Measurements from ENCODE around the gene ANKRD24. TPM values are rescaled to one million over a fixed set of nuclear protein-coding genes. Genes with fewer than 3 reads are reported as not detected.

The ANKRD24 gene
- total RNA-seq, 1 experiment from 2014 or later, result 2.4 TPM

DNA sequence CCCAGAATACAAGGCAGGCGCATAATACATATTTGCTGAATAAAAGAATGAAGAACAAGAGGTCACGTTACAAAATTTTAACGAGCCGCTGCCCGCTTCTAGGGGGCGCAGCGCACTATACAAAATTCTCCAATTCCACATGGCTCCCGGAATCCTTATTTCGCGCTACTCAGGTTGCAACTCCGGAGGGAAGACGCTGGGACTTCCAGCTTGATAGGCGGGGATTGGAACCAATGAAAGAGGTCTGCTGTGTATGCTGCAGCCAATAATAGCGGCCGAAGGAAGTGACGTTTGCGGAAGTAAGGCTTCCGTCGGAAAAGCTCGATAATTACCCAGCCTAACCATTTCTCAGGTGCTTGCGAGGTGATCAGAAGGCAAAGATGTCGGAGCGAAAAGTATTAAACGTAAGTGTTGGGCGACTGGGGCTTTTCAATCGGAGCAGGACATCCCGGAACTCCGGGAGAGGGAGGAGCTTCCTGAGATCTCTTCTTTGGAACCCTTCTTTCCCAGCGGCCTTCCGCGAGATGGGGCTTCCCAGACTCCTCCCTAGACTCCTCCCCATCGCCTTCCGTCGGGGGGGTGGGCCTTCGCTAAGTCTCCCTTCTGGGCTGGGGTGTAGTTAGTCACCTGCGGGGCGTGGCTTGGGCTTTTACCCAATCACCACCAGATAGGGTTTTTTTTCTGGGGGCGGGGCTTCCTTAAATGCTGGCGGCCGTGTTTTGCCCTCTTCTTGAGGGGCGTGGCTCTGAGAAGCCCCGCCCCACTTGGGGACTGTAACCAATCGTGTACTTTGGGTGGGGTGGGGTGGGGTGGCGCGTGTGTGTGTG lies 64.5 kb downstream of the ANKRD24 start, which contains the start of gene YJU2:
TSS of gene YJU2 (plus strand) at position 314 of the 827 bp plus-strand sequence. CDS start at position 381, 67 bp downstream.
- H4K91ac ChIP-seq (ENCODE audit: insufficient read length, low read depth, low read length), result no peak within 1 kb of the TSS
- peak within 1 kb of the TSS; percentile 93 for H3K9ac ChIP-seq (ENCODE audit: extremely low read depth, insufficient read length, low read length)
- H2BK120ac ChIP-seq (ENCODE audit: low read depth, low read length, poor library complexity, severe bottlenecking), result no peak within 1 kb of the TSS
- peak within 1 kb of the TSS; percentile 26 for H3T11ph ChIP-seq (ENCODE audit: low read length)
- Mint-ChIP-seq H3K36me3 (ENCODE audit: insufficient read depth in 1 of 3, low read depth in 3 of 3) (peaks cover 29 to 33% (median 32%) of the 10 kb centered on the region in 3 experiments), H3K27ac (peak within 1 kb of the TSS; percentile 99 to 100 (median 100)), H3K9me3 (peaks cover 2 to 5% of the 10 kb centered on the region in 2 experiments), H3K4me3 (peak within 1 kb of the TSS; percentile 86 to 93), H3K27me3 (ENCODE audit: low read depth) (peaks cover 10% of the 10 kb centered on the region), H3K4me1 (peaks cover 4% of the 10 kb centered on the region in 2 experiments; a peak in 2 of 4 replicates)
- H3K4me2 ChIP-seq (ENCODE audit: insufficient read depth, insufficient read length, low read length), result peak within 1 kb of the TSS; percentile 68
- no peaks in the 10 kb centered on the region for H3K27me3 ChIP-seq (ENCODE audit: insufficient read depth, low read length)
- no peak within 1 kb of the TSS for H2BK12ac ChIP-seq (ENCODE audit: insufficient read length, low read depth, low read length)
- no peak within 1 kb of the TSS for H4K8ac ChIP-seq (replicated peaks; ENCODE audit: insufficient read length, low read depth, low read length)
- H3K4ac ChIP-seq (ENCODE audit: low read depth, low read length), result no peak within 1 kb of the TSS; the same call in 1 of the 2 replicates
- no peak within 1 kb of the TSS for H2AFZ ChIP-seq (ENCODE audit: low read length)
- H3K4me1 ChIP-seq (ENCODE audit: insufficient read depth, low read length), result no peaks in the 10 kb centered on the region; the same call in 1 of the 2 replicates
- H3K79me2 ChIP-seq (ENCODE audit: insufficient read depth, low read length), result no peaks in the 10 kb centered on the region
- H4K5ac ChIP-seq (ENCODE audit: insufficient read length, low read depth, low read length), result peak within 1 kb of the TSS; percentile 79
- no CpG with 5 or more reads among the region's 45 CpGs for WGBS (ENCODE audit: extremely low coverage, insufficient read length, low lambda C conversion rate)
- DNase-seq, result peak; percentile 99
- H2AK5ac ChIP-seq (ENCODE audit: insufficient read length, low read length), result no peak within 1 kb of the TSS
- no peaks in the 10 kb centered on the region for H4K20me1 ChIP-seq (ENCODE audit: control insufficient read depth, insufficient read depth, insufficient read length)
- no peak within 1 kb of the TSS for H2BK20ac ChIP-seq (ENCODE audit: low read depth, low read length, poor library complexity, severe bottlenecking)
- peak within 1 kb of the TSS; percentile 93; the same call in 1 of the 2 replicates for H3K14ac ChIP-seq (ENCODE audit: insufficient read depth, low read length)
- H3K23ac ChIP-seq (ENCODE audit: insufficient read length, low read depth, low read length), result no peak within 1 kb of the TSS
- no peak within 1 kb of the TSS for H2BK5ac ChIP-seq (ENCODE audit: insufficient read length, low read length)
- H2BK15ac ChIP-seq (ENCODE audit: low read depth, low read length), result no peak within 1 kb of the TSS
- H3K9me3 ChIP-seq (ENCODE audit: control insufficient read depth, low read depth, low read length), result no peaks in the 10 kb centered on the region
- no peak within 1 kb of the TSS for H3K56ac ChIP-seq (ENCODE audit: insufficient read length, low read depth, low read length)
- peak within 1 kb of the TSS; percentile 93 for H3K18ac ChIP-seq (ENCODE audit: insufficient read length, low read depth, low read length)
- H3K23me2 ChIP-seq (ENCODE audit: insufficient read length, low read depth, low read length, poor library complexity, severe bottlenecking), result peaks cover 5% of the 10 kb centered on the region
- H3K79me1 ChIP-seq (ENCODE audit: insufficient read depth, low read depth, low read length, poor library complexity, severe bottlenecking), result no peaks in the 10 kb centered on the region
- peak within 1 kb of the TSS; percentile 41 for H3K27ac ChIP-seq (ENCODE audit: insufficient read length, low read depth, low read length)
- TF ChIP-seq, protein P1, sequence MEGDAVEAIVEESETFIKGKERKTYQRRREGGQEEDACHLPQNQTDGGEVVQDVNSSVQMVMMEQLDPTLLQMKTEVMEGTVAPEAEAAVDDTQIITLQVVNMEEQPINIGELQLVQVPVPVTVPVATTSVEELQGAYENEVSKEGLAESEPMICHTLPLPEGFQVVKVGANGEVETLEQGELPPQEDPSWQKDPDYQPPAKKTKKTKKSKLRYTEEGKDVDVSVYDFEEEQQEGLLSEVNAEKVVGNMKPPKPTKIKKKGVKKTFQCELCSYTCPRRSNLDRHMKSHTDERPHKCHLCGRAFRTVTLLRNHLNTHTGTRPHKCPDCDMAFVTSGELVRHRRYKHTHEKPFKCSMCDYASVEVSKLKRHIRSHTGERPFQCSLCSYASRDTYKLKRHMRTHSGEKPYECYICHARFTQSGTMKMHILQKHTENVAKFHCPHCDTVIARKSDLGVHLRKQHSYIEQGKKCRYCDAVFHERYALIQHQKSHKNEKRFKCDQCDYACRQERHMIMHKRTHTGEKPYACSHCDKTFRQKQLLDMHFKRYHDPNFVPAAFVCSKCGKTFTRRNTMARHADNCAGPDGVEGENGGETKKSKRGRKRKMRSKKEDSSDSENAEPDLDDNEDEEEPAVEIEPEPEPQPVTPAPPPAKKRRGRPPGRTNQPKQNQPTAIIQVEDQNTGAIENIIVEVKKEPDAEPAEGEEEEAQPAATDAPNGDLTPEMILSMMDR (conservative IDR thresholded peaks at IDR 0.05), result peak; percentile 74

Measured in H9 (cell line).